IMR-90 (cell line): ENCODE measurements around the gene CNNM2. TPM values are rescaled to one million over a fixed set of nuclear protein-coding genes. Genes with fewer than 3 reads are reported as not detected.
A peak's percentile ranks its signal among the peaks of the same experiment; 100 is the strongest.

Experiments
- ATAC-seq: fragments of 200-7000 bp; cut with Tn5 transposase; 2 replicates; pipeline ENCODE4 v1.9.1; 2020; ENCODE audit warnings: low read depth, mild to moderate bottlenecking, moderate library complexity
- BruUV-seq: library from RNA; stranded (reverse); fragments of 400-500 nt; replicated peaks from 2 replicates; lab custom pipeline; 2021; lab: Mats Ljungman, UMichigan
- CTCF ChIA-PET: fragments of 300-600 bp; formaldehyde crosslinking; extraction: SDS; loops from one replicate; lab custom pipeline; 2021; ENCODE audit warnings: antibody characterized with exemption; lab: Yijun Ruan, JAX
- POLR2A ChIA-PET: fragments of 300-600 bp; sonication (Branson Sonifier 250); formaldehyde crosslinking; loops from one replicate; lab custom pipeline; 2022; ENCODE audit warnings: antibody characterized with exemption; ENCODE audit not compliant: unreplicated experiment; lab: Charles Lee
- DNase-seq: peaks from one replicate; pipeline ENCODE4 v3.0.0; 2013
- H2AFZ ChIP-seq: replicated peaks from 2 replicates; pipeline ENCODE3; 2013; ENCODE audit warnings: low read length, mild to moderate bottlenecking; ENCODE audit not compliant: poor library complexity
- H2AK5ac ChIP-seq: 2 replicates; pipeline ENCODE4 v1.6.1; 2013; ENCODE audit warnings: low read depth, low read length, inconsistent platforms
- H2AK9ac ChIP-seq: replicated peaks from 2 replicates; pipeline ENCODE3; 2013; ENCODE audit warnings: mild to moderate bottlenecking, low read depth, low read length, moderate library complexity; ENCODE audit not compliant: poor library complexity
- H2BK120ac ChIP-seq: 2 replicates; pipeline ENCODE4 v1.6.1; 2013; ENCODE audit warnings: low read depth, low read length, inconsistent platforms
- H2BK15ac ChIP-seq: 3 replicates; pipeline ENCODE4 v1.6.1; 2013; ENCODE audit warnings: low read depth, low read length, inconsistent platforms
- H2BK20ac ChIP-seq: 2 replicates; pipeline ENCODE4 v1.6.1; 2013; ENCODE audit warnings: low read depth, mild to moderate bottlenecking, inconsistent platforms, low read length, moderate library complexity
- H2BK5ac ChIP-seq: 2 replicates; pipeline ENCODE4 v1.6.1; 2013; ENCODE audit warnings: mild to moderate bottlenecking, low read depth, low read length, inconsistent platforms; ENCODE audit not compliant: poor library complexity, severe bottlenecking
- H3K14ac ChIP-seq: replicated peaks from 2 replicates; pipeline ENCODE4 v1.6.1; 2013; ENCODE audit warnings: low read depth, low read length, inconsistent platforms
- H3K18ac ChIP-seq: 2 replicates; pipeline ENCODE4 v1.6.1; 2013; ENCODE audit warnings: low read depth, low read length, control low read depth
- H3K23ac ChIP-seq: 2 replicates; pipeline ENCODE4 v1.6.1; 2013; ENCODE audit warnings: low read depth, low read length, inconsistent platforms
- H3K27ac ChIP-seq: 2 replicates; pipeline ENCODE4 v1.5.1; 2013; ENCODE audit warnings: mild to moderate bottlenecking, control low read depth, low read length; ENCODE audit not compliant: insufficient read depth
- H3K27me3 ChIP-seq: 2 replicates; pipeline ENCODE4 v1.6.1; 2013; ENCODE audit warnings: low read length; ENCODE audit not compliant: control insufficient read depth, insufficient read depth
- H3K36me3 ChIP-seq: 2 replicates; pipeline ENCODE4 v1.6.1; 2013; ENCODE audit warnings: low read length, mixed read lengths; ENCODE audit not compliant: control insufficient read depth, insufficient read depth
- H3K4ac ChIP-seq: 2 replicates; pipeline ENCODE4 v1.6.1; 2013; ENCODE audit warnings: low read depth, low read length, inconsistent platforms
- H3K4me1 ChIP-seq: 2 replicates; pipeline ENCODE4 v1.6.1; 2013; ENCODE audit warnings: low read length, mixed read lengths; ENCODE audit not compliant: control insufficient read depth, insufficient read depth
- H3K4me2 ChIP-seq: 2 replicates; pipeline ENCODE4 v1.6.1; 2013; ENCODE audit warnings: low read depth, mild to moderate bottlenecking, control low read depth, low read length, moderate library complexity
- H3K4me3 ChIP-seq: 2 replicates; pipeline ENCODE4 v1.5.1; 2013; ENCODE audit warnings: low read depth, mild to moderate bottlenecking, control low read depth, low read length, moderate library complexity; ENCODE audit not compliant: insufficient read depth
- H3K56ac ChIP-seq: 2 replicates; pipeline ENCODE4 v1.6.1; 2013; ENCODE audit warnings: low read length, inconsistent platforms; ENCODE audit not compliant: insufficient read depth; ENCODE audit errors: extremely low read depth
- H3K79me1 ChIP-seq, 2 experiments: 2 replicates each; pipeline ENCODE4 v1.6.1; 2013; ENCODE audit warnings: low read length in 2 of 2, inconsistent platforms in 1 of 2, low read depth in 1 of 2
- H3K9ac ChIP-seq: 2 replicates; pipeline ENCODE4 v1.6.1; 2013; ENCODE audit warnings: low read depth, low read length, control low read depth
- H3K9me1 ChIP-seq: 2 replicates; pipeline ENCODE4 v1.6.1; 2013; ENCODE audit warnings: low read length, inconsistent platforms; ENCODE audit not compliant: insufficient read depth
- H3K9me3 ChIP-seq: 2 replicates; pipeline ENCODE4 v1.6.1; 2013; ENCODE audit warnings: low read length; ENCODE audit not compliant: control insufficient read depth, insufficient read depth
- H4K20me1 ChIP-seq: 2 replicates; pipeline ENCODE4 v1.6.1; 2013; ENCODE audit warnings: low read length, inconsistent platforms; ENCODE audit not compliant: insufficient read depth
- H4K5ac ChIP-seq: 2 replicates; pipeline ENCODE4 v1.6.1; 2013; ENCODE audit warnings: mild to moderate bottlenecking, low read depth, low read length, control low read depth
- H4K8ac ChIP-seq, 2 experiments: 2 replicates each; pipeline ENCODE4 v1.6.1; 2013; ENCODE audit warnings: low read depth in 2 of 2, low read length in 2 of 2, control low read depth in 1 of 2, inconsistent platforms in 1 of 2
- H4K91ac ChIP-seq: 2 replicates; pipeline ENCODE4 v1.6.1; 2013; ENCODE audit warnings: low read depth, low read length, inconsistent platforms; ENCODE audit not compliant: insufficient read depth
- BHLHE40 ChIP-seq: fragments of 150-350 bp; IDR thresholded peaks from 2 replicates; pipeline ENCODE4 v1.6.1; 2016; ENCODE audit warnings: mild to moderate bottlenecking, low read depth, low read length
- CEBPB ChIP-seq: IDR thresholded peaks from 2 replicates; pipeline ENCODE4 v1.6.1; 2012; ENCODE audit warnings: low read depth, low read length, improper control_type of control experiment
- CHD1 ChIP-seq: IDR thresholded peaks from 2 replicates; pipeline ENCODE4 v1.6.1; 2012; ENCODE audit warnings: low read depth, low read length, improper control_type of control experiment
- MAZ ChIP-seq: IDR thresholded peaks from 2 replicates; pipeline ENCODE4 v1.6.1; 2012; ENCODE audit warnings: low read depth, mild to moderate bottlenecking, low read length, improper control_type of control experiment, moderate library complexity, borderline replicate concordance
- MXI1 ChIP-seq: IDR thresholded peaks from 2 replicates; pipeline ENCODE4 v1.6.1; 2012; ENCODE audit warnings: low read depth, mild to moderate bottlenecking, low read length, moderate library complexity, borderline replicate concordance
- NFE2L2 ChIP-seq: fragments of 150-350 bp; IDR thresholded peaks from 2 replicates; pipeline ENCODE4 v1.6.1; 2016; ENCODE audit warnings: low read depth, mild to moderate bottlenecking, low read length
- POLR2A ChIP-seq: IDR thresholded peaks from 2 replicates; pipeline ENCODE4 v1.6.1; 2012; ENCODE audit warnings: mild to moderate bottlenecking, low read depth, low read length
- RCOR1 ChIP-seq: IDR thresholded peaks from 2 replicates; pipeline ENCODE4 v1.6.1; 2012; ENCODE audit warnings: mild to moderate bottlenecking, low read length, improper control_type of control experiment; ENCODE audit not compliant: insufficient replicate concordance
- RFX5 ChIP-seq: IDR thresholded peaks from 2 replicates; pipeline ENCODE4 v1.8.0; 2012; ENCODE audit warnings: low read depth, mild to moderate bottlenecking, low read length, moderate library complexity
- SMC3 ChIP-seq: fragments of 150-350 bp; IDR thresholded peaks from 2 replicates; pipeline ENCODE4 v1.6.1; 2016; ENCODE audit warnings: low read depth, mild to moderate bottlenecking, antibody characterized with exemption, low read length, moderate library complexity
- WGBS, 2 experiments: methylation state at CpG; one replicate each; pipeline versions ENCODE4 v1.1.5 to v1.1.7; 2013; ENCODE audit warnings: missing lambda C conversion rate in 2 of 2; ENCODE audit not compliant: insufficient read length in 1 of 2; ENCODE audit errors: extremely low coverage in 2 of 2; 5-methylcytosine and 5-hydroxymethylcytosine counted together
- dilution Hi-C: fragments of 300-500 bp; cut with HindIII; formaldehyde crosslinking; loops from one replicate; pipeline ENCODE4 v1.14.3; 2018; ENCODE audit warnings: low sequenced_read_pairs; ENCODE audit not compliant: unreplicated experiment
- in situ Hi-C: fragments of 300-500 bp; cut with MboI; formaldehyde crosslinking; loops from 3 replicates; pipeline ENCODE4 v1.14.3; 2019; ENCODE audit warnings: low sequenced_read_pairs, inconsistent platforms, mixed read lengths
- intact Hi-C: fragments of 100-400 bp; cut with micrococcal nuclease; formaldehyde crosslinking; loops from 2 replicates; pipeline ENCODE4 v1.10.0; 2022
- polyA plus RNA-seq, 3 experiments: library from polyadenylated mRNA; depleted of rRNA; stranded (reverse); fragments of >200 nt; gene quantifications; 2 replicates each; pipeline ENCODE4 v1.2.3, GENCODE V29; 2012; ENCODE audit warnings: low replicate concordance in 1 of 3
- total RNA-seq: library from RNA; depleted of rRNA; stranded (reverse); fragments of >200 nt; gene quantifications from 2 replicates; pipeline ENCODE4 v1.2.3, GENCODE V29; 2012
- TF ChIP-seq, protein P1 (sequence below): fragments of 150-350 bp; IDR thresholded peaks from 2 replicates; pipeline ENCODE4 v1.6.1; 2017; ENCODE audit warnings: mild to moderate bottlenecking, antibody characterized with exemption, low read length, low read depth
- TF ChIP-seq, protein P2 (sequence below): conservative IDR thresholded peaks from 2 replicates; pipeline ENCODE4 v1.5.1; 2012; ENCODE audit warnings: mild to moderate bottlenecking, low read depth, low read length, improper control_type of control experiment
- TF ChIP-seq, protein P3 (sequence below): fragments of 150-350 bp; IDR thresholded peaks from 2 replicates; pipeline ENCODE4 v1.6.1; 2016; ENCODE audit warnings: low read depth, mild to moderate bottlenecking, low read length, moderate library complexity, borderline replicate concordance

CNNM2 gene
- total and polyA plus RNA-seq, 2 of the 4 experiments (the other 2 are of a cell fraction): 4.7 to 5.6 TPM

DNA sequence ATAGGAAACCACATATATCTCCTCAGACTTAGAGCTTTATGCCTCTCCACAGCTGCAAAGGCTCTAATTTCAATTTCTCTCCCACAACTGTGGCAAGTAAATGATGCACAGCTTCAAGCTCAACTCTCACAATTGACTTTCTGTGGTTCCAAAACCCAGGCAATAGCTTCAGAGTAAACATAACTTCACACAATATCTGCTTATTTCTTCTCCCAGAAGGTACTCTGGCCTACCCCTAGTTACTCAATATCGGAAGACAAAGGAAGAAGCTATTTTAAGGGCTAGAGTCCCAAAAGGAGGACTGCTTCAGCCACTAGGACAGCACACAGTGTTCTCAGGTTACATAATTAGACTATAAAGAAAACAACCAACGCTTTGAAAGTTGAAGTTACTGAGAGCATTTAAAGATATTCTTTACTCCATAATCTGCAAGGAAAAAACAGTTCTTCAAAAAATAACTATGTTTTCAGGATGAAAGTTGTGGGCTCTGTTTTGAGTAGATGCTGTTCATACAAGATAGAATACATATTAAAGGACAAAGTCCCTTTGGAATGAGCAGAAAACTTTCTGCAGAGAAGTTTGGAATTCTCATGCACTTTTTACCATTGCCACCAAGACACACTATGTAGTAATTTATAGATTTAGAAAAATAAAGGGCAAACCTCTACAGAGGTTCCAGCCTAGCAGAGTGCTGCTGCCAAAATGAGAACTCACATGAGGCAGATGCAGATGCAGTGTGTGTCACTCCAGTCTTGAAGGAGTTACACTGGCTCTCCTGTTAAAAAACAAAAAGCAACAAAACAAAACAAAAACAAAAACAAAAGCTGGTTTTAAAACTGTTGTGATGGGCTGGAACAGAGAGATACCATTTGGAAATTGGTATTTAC is 193.2 kb downstream of the CNNM2 start:
- in situ Hi-C loops: no loop called here
- ChIA-PET POLR2A (no interaction called here), CTCF (interaction anchor here (1.4 kb wide), 1 partner anchor 86 kb away, joined by 3 read pairs; no protein-coding TSS in a partner anchor)
- peak; percentile 86 for ATAC-seq
- Histone ChIP-seq H2AK5ac (no peak overlapping the region), H3K4ac (no peak overlapping the region), H4K91ac (no peak overlapping the region), H2AFZ (no peak overlapping the region), H2BK120ac (no peak overlapping the region), H3K4me3 (no peak overlapping the region), H4K5ac (no peak overlapping the region), H3K27ac (no peak overlapping the region), H4K8ac (no peak overlapping the region), H3K79me1 (peaks cover 13 to 56% of the 10 kb centered on the region in 2 experiments), H3K9me3 (no peaks in the 10 kb centered on the region), H3K23ac (no peak overlapping the region), H3K36me3 (peaks cover 1% of the 10 kb centered on the region; the same call in 1 of the 2 replicates), H2BK20ac (no peak overlapping the region), H2BK5ac (no peak overlapping the region), H4K20me1 (peaks cover 21% of the 10 kb centered on the region; the same call in 1 of the 2 replicates), H2AK9ac (no peak overlapping the region), H2BK15ac (no peak overlapping the region), H3K27me3 (no peaks in the 10 kb centered on the region), H3K9ac (no peak overlapping the region), H3K56ac (no peak overlapping the region), H3K9me1 (no peaks in the 10 kb centered on the region; the same call in 1 of the 2 replicates), H3K4me2 (no peak overlapping the region), H3K18ac (no peak overlapping the region), H3K4me1 (peaks cover 3% of the 10 kb centered on the region; the same call in 1 of the 2 replicates), H3K14ac (no peak overlapping the region)
- dilution Hi-C loops: no loop called here
- TF ChIP-seq BHLHE40: no peak
- TF ChIP-seq MXI1: no peak
- TF ChIP-seq, protein P1, sequence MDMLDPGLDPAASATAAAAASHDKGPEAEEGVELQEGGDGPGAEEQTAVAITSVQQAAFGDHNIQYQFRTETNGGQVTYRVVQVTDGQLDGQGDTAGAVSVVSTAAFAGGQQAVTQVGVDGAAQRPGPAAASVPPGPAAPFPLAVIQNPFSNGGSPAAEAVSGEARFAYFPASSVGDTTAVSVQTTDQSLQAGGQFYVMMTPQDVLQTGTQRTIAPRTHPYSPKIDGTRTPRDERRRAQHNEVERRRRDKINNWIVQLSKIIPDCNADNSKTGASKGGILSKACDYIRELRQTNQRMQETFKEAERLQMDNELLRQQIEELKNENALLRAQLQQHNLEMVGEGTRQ: no peak
- TF ChIP-seq RFX5: no peak
- TF ChIP-seq, protein P2, sequence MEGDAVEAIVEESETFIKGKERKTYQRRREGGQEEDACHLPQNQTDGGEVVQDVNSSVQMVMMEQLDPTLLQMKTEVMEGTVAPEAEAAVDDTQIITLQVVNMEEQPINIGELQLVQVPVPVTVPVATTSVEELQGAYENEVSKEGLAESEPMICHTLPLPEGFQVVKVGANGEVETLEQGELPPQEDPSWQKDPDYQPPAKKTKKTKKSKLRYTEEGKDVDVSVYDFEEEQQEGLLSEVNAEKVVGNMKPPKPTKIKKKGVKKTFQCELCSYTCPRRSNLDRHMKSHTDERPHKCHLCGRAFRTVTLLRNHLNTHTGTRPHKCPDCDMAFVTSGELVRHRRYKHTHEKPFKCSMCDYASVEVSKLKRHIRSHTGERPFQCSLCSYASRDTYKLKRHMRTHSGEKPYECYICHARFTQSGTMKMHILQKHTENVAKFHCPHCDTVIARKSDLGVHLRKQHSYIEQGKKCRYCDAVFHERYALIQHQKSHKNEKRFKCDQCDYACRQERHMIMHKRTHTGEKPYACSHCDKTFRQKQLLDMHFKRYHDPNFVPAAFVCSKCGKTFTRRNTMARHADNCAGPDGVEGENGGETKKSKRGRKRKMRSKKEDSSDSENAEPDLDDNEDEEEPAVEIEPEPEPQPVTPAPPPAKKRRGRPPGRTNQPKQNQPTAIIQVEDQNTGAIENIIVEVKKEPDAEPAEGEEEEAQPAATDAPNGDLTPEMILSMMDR: no peak
- no peak for TF ChIP-seq MAZ
- no peak for TF ChIP-seq CEBPB
- TF ChIP-seq RCOR1: no peak
- TF ChIP-seq NFE2L2: no peak
- TF ChIP-seq SMC3: no peak
- no peak for TF ChIP-seq POLR2A
- TF ChIP-seq, protein P3, sequence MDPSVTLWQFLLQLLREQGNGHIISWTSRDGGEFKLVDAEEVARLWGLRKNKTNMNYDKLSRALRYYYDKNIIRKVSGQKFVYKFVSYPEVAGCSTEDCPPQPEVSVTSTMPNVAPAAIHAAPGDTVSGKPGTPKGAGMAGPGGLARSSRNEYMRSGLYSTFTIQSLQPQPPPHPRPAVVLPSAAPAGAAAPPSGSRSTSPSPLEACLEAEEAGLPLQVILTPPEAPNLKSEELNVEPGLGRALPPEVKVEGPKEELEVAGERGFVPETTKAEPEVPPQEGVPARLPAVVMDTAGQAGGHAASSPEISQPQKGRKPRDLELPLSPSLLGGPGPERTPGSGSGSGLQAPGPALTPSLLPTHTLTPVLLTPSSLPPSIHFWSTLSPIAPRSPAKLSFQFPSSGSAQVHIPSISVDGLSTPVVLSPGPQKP: no peak
- no peak for TF ChIP-seq CHD1
- WGBS, 2 experiments: no CpG with 5 or more reads among the region's 2 CpGs
- intact Hi-C loops: loop anchor here (5.0 kb wide), 2 partner anchors 36 to 76 kb away; no protein-coding TSS in a partner anchor
- DNase-seq: peak; percentile 44
- no TSS peak for BruUV-seq
